OCI-LY1 (cell line): ENCODE results near the gene FREM2.

Experiments used
- CTCF ChIP-seq: fragments of 200-600 bp; sonication (generic), shearing (Covaris generic); IDR thresholded peaks from 2 replicates; pipeline ENCODE4 v1.5.1; 2017; ENCODE audit warnings: mild to moderate bottlenecking, antibody characterized with exemption, low read length, moderate library complexity, mixed read lengths
- EZH2 ChIP-seq: fragments of 200-600 bp; sonication (generic), shearing (Covaris generic); IDR thresholded peaks from 2 replicates; pipeline ENCODE4 v1.8.0; 2017; ENCODE audit warnings: borderline replicate concordance, mixed run types, mild to moderate bottlenecking, antibody characterized with exemption, low read length, moderate library complexity, mixed read lengths

- TF ChIP-seq CTCF (no peak), EZH2 (no peak)
These were observed 1.4 kb upstream of the FREM2 start for GRCh38 chr13:38685431-38685830.
